Mucosa of stomach (tissue), 1 donor: ENCODE data around the gene PAX5.

ENCODE experiments used
- H3K27me3 ChIP-seq: one replicate; pipeline ENCODE4 v1.7.0; 2013; ENCODE audit warnings: mild to moderate bottlenecking, low read length; ENCODE audit not compliant: control insufficient read depth, insufficient read depth
- H3K36me3 ChIP-seq: one replicate; pipeline ENCODE4 v1.7.0; 2013; ENCODE audit warnings: low read length; ENCODE audit not compliant: control insufficient read depth, insufficient read depth
- H3K4me1 ChIP-seq: one replicate; pipeline ENCODE4 v1.7.0; 2013; ENCODE audit warnings: mild to moderate bottlenecking, low read length; ENCODE audit not compliant: control insufficient read depth, insufficient read depth
- H3K4me3 ChIP-seq: one replicate; pipeline ENCODE4 v1.7.0; 2013; ENCODE audit warnings: low read length
- H3K9ac ChIP-seq: one replicate; pipeline ENCODE4 v1.7.0; 2013; ENCODE audit warnings: mild to moderate bottlenecking, low read length, moderate library complexity
- H3K9me3 ChIP-seq: one replicate; pipeline ENCODE4 v1.7.0; 2013; ENCODE audit warnings: mild to moderate bottlenecking, low read length, moderate library complexity; ENCODE audit not compliant: control insufficient read depth
- donor health status: Pancreatic carcinoma.

Gene PAX5

DNA sequence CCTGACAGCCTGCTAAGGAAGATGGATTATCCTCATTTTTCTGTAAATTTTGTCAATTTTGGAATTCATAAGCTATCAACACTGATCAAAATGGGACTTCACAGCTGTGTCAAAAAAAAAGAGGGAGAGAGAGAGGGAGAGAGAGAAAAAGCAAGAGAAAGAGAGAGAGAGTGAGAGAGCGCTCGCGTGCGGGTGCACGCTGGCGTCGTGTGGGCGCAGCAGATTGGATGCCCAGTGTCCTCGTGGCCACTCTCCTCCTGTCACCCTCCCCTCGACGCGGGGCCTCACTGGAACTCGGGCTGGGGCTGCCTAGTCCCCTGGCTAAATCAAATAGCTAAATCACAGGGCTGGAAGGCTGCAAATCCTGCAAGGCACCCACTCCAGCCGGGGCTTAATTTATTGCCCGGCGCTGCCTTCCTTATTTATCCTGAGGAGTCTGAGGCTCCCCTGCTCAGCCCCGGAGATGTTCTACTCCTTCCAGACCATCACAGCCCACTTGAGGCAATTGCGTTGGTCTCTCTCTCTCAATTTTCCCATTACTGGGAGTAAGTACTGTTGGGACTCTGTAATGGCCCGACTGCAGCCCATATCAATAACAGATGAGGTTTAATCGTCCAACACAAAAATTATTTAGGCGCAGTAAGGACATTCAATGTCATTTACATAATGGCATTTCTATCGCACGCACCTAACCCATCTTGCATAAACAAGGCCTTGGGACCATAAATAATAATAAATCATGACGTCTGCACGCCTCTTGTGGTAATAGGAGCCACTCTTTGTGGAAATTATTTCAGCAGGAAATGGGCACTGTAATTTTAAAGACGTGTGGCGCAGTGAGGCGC, 94.2 kb downstream of the PAX5 start:
- Histone ChIP-seq H3K4me3 (no peak overlapping the region), H3K9me3 (no peaks in the 10 kb centered on the region), H3K4me1 (no peaks in the 10 kb centered on the region), H3K36me3 (no peaks in the 10 kb centered on the region), H3K27me3 (peaks cover 5% of the 10 kb centered on the region), H3K9ac (no peak overlapping the region)

DNA sequence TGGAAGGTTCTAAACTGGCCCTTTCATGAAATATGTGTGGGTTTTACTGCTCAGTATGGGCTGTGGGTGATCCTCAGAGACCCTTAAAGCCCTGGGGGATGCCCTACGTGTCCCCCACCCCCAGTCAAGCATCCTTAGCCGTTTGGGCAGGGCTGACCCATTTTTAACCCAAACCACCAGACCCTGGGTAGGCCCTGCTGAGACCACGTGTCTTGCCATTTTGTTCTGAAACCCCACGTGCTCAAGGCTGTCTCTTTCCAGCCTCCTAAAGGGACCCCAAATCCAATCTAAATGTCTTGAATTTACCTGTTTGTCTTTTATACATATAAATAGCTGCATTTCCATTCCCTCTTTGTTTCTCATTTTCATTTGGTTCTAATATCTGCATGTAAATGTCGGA, 94.9 kb downstream of the PAX5 start:
- Histone ChIP-seq H3K9me3 (no peaks in the 10 kb centered on the region), H3K9ac (no peak overlapping the region), H3K27me3 (peaks cover 5% of the 10 kb centered on the region), H3K36me3 (no peaks in the 10 kb centered on the region), H3K4me3 (no peak overlapping the region), H3K4me1 (no peaks in the 10 kb centered on the region)

DNA sequence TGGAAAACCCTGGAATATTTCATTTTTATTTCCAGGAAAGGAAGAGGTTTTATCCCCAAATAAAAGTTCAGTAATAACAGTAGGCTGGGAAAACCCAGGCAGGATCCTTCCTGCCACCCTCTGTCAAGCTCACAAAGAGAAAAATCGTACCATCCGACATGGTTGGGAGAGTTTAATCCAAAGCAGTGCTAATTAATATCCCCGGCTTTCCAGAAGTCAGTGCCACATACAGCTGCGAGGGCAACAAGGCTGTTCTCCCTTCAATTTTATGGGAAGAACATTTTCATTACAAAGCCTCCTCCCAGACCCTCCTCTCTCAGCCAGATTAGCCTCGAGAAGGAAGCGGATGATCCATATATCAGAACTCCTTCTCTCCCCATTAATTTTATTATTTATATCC, 95.5 kb downstream of the PAX5 start:
- no peaks in the 10 kb centered on the region for H3K36me3 ChIP-seq
- H3K4me1 ChIP-seq = no peaks in the 10 kb centered on the region
- no peak overlapping the region for H3K4me3 ChIP-seq
- H3K9ac ChIP-seq = no peak overlapping the region
- H3K9me3 ChIP-seq = no peaks in the 10 kb centered on the region
- H3K27me3 ChIP-seq = peaks cover 5% of the 10 kb centered on the region

DNA sequence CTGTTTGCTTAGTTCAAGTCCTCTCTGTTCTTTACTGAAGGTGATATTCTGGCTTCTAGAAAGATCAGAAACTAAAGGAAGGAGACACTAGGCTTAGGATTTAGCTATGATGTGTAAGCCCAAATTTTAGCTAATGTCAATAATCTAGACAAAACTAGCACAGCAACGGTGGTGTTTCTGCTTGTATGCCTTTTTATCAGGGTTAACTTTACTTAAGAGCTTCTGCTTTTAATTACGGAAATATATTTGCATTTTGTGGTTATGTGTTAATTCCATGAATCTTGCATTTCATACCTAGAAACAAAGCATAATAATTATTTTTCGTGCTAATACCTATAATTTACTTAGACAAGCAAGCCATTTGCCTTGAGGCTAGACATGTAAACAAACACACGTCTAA, 96.1 kb downstream of the PAX5 start:
- Histone ChIP-seq H3K4me3 (no peak overlapping the region), H3K36me3 (no peaks in the 10 kb centered on the region), H3K9ac (no peak overlapping the region), H3K27me3 (peaks cover 5% of the 10 kb centered on the region), H3K4me1 (no peaks in the 10 kb centered on the region), H3K9me3 (no peaks in the 10 kb centered on the region)

DNA sequence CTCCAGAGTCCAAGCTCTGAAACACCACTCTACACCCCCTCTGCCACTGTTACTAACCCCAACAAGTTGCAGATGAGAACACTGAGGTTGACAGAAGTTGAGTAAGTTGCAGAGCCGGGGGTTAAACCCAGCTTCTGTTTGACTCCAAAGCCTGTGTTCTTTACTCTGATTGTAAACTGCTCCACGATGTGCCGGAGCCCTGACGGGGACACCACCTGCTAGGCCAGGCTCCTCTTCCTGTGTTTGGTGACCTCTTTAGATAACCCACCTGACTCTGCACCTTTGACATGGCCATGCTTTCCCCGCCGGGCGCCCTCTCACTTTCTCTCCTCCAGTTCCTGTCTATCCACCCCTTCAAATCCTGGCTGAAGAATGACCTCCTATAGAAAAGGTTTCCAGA, 96.7 kb downstream of the PAX5 start:
- Histone ChIP-seq H3K36me3 (no peaks in the 10 kb centered on the region), H3K4me3 (no peak overlapping the region), H3K27me3 (peaks cover 5% of the 10 kb centered on the region), H3K9me3 (no peaks in the 10 kb centered on the region), H3K4me1 (no peaks in the 10 kb centered on the region), H3K9ac (no peak overlapping the region)

DNA sequence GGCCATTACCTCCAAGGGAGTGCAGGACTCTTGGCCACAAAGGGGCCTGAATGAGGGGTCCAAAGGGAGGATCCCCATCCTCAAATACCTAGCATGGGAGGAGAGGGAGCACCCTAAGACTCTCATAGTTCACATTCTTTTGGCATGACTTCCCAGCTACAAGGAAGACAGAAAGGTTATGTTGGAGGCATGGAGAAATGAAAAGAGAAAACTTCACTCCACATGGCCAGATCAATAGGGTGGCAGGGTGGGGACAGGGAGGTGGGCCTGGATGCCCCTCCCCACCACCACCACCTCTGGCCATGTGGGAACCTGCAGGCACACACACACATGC, 97.6 kb downstream of the PAX5 start:
- no peaks in the 10 kb centered on the region for H3K36me3 ChIP-seq
- H3K4me3 ChIP-seq = no peak overlapping the region
- H3K9ac ChIP-seq = no peak overlapping the region
- no peaks in the 10 kb centered on the region for H3K4me1 ChIP-seq
- no peaks in the 10 kb centered on the region for H3K9me3 ChIP-seq
- peaks cover 5% of the 10 kb centered on the region for H3K27me3 ChIP-seq

DNA sequence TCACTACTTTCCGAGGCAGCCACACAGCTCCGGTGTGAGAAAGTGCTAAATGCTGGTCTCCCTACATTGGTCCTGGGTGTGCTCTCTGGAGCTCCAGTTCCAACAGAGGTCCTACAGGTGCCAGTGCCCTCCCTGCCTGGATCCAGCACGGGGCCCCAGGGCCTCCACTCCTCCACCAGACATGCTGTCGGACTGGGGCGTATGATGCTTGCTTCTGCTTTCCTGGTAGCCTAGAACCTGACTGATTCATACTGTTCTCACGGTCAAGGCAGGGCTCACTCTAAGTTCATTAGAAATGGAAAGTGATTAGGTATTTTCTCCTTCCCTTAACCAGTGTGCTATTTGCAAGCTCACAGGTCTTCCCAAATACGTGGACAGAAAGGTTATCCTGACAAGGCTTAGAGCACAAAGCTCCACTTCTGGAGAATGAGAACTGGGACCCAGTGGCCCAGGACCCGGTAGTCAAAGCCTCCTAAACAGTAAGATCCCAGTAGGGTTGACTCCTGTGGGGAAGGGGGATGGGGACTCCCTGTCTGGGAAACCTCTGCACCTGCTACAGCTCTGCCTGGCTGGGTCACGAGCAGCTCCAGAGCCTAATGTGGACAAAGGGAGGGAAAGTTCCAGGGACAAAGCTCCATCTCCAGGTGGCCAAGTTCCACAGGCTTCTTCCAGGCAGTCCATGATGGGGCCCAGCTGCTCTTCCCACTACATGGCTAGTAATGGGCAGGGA, 98.1 kb downstream of the PAX5 start:
- Histone ChIP-seq H3K4me3 (no peak overlapping the region), H3K36me3 (no peaks in the 10 kb centered on the region), H3K4me1 (no peaks in the 10 kb centered on the region), H3K9ac (no peak overlapping the region), H3K9me3 (no peaks in the 10 kb centered on the region), H3K27me3 (peaks cover 5% of the 10 kb centered on the region)

DNA sequence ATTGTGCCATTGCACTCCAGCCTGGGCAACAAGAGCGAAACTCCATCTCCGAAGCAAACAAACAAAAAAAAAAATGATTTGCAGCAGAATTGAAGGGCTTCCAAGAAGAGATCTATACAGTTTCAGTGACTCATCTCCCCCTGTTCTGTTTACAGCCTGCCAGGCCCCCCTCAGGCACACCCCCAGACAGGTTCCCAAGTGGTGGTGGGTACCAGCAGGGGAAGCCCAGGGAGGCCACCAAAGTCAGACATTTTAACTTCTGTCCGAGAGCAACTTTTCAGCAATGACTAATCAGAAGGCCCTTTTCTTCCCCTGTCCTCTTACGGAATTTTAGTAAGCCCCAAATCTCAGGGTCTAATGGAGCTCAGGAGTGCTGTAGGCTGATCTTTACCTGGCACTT, 98.7 kb downstream of the PAX5 start:
- no peak overlapping the region for H3K9ac ChIP-seq
- peaks cover 5% of the 10 kb centered on the region for H3K27me3 ChIP-seq
- no peak overlapping the region for H3K4me3 ChIP-seq
- no peaks in the 10 kb centered on the region for H3K9me3 ChIP-seq
- no peaks in the 10 kb centered on the region for H3K4me1 ChIP-seq
- no peaks in the 10 kb centered on the region for H3K36me3 ChIP-seq

DNA sequence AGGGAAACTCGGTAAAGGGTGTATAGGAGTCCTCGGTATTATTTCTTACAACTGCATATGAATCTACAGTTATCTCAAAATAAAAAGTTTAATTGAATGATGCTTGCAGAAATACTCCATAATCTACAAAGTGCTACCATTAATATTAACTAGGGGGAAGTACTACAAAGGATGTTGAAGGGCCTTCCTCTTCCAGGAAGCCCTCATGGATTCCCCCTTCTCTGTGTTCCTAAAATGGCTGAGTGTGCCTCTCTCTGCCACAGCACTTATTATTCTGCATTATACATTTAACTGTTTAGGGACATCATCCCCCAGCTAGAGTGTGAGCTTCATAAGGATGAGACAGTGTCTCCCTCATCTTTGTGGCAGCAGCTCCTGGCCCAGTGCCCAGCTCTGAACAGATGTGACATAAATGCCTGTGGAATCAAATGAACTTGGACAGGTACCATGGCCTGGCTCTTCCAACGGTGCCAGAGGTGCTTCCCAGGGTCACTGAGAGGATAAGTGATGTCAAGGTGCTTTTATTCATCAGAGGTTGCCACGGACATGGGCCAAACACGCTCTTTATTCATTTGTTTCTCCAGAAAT, 99.5 kb downstream of the PAX5 start:
- no peaks in the 10 kb centered on the region for H3K4me1 ChIP-seq
- no peaks in the 10 kb centered on the region for H3K9me3 ChIP-seq
- H3K4me3 ChIP-seq = no peak overlapping the region
- H3K36me3 ChIP-seq = no peaks in the 10 kb centered on the region
- no peak overlapping the region for H3K9ac ChIP-seq
- peaks cover 5% of the 10 kb centered on the region for H3K27me3 ChIP-seq

DNA sequence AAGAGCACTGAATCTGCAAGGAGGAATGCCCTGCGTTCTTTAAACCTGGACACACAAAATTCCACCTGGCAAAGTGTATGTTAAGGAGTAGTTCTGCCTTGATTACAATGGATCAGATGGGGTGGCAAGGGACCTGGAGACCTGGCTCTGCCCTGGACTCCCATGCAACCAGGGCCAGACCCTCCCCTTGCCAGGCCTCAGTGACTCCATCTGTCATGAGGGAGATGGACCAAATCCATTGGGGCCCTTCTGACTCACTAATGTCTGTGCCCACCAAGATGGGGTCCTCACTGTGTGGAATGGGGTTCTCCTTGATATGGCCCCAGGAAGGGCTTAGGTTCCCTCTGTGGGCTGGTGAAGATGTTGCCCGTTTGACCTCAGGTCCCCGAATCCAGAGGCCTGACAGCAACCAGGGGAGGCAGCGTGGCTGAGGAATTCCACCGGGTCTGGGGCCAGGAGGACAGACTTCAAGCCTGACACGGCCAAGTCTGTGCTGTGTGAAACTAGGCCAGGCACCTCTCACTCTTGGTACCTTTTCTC, 100.3 kb downstream of the PAX5 start:
- Histone ChIP-seq H3K27me3 (peaks cover 5% of the 10 kb centered on the region), H3K4me3 (no peak overlapping the region), H3K36me3 (no peaks in the 10 kb centered on the region), H3K4me1 (no peaks in the 10 kb centered on the region), H3K9me3 (no peaks in the 10 kb centered on the region), H3K9ac (no peak overlapping the region)

DNA sequence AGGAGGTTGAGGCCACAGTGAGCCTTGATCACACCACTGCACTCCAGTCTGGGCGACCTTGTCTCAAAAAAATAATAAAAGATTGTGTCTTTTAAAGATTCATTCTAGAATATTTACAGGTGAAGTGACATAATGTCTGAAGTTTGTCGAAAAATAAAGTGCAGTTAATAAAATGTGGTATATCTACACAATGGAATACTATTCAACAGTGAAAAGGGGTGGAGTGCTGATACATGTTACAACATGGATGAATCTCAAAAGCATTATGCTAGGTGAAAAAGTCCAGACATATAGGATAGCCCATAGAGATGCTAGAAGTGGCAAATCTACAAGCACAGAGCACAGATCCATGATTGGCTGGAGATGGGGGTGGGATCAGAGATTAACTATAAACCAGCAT, 101.9 kb downstream of the PAX5 start:
- Histone ChIP-seq H3K4me3 (no peak overlapping the region), H3K36me3 (no peaks in the 10 kb centered on the region), H3K27me3 (peaks cover 4% of the 10 kb centered on the region), H3K9me3 (no peaks in the 10 kb centered on the region), H3K4me1 (no peaks in the 10 kb centered on the region), H3K9ac (no peak overlapping the region)

DNA sequence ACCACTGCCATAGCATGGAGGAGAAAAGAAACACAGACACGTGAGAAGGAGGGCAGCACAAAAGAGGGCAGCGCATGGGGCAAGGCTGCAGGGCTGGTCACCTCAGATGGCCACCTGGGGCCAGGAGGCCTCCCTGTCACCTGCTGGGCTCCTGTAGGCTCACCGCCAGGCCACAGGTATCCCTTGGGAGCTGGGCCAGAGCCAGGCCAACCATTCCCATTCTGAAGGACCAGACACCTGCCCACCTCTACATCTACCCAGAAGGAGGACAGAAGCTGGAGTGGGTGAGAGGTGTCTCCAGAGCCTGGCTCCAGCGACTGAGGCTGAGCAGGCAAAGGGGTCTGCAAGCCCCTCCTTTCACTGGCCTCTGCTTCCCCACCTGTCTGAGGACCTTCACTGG, 103.1 kb downstream of the PAX5 start:
- Histone ChIP-seq H3K4me1 (no peaks in the 10 kb centered on the region), H3K4me3 (no peak overlapping the region), H3K9ac (no peak overlapping the region), H3K27me3 (no peaks in the 10 kb centered on the region), H3K36me3 (no peaks in the 10 kb centered on the region), H3K9me3 (no peaks in the 10 kb centered on the region)
